SK-N-SH treated with all-trans-retinoic acid at 6 μM for 48 hours (cell line): Measurements from ENCODE around the gene TGIF1.

Experiments
- ESRRG ChIP-seq: fragments of 250-450 bp; sonication (Bioruptor Pico); IDR thresholded peaks from 2 replicates; pipeline ENCODE4 v1.6.1; 2021; ENCODE audit warnings: mild to moderate bottlenecking
- GLIS3 ChIP-seq: fragments of 250-450 bp; sonication (Bioruptor Pico); IDR thresholded peaks from 2 replicates; pipeline ENCODE4 v1.5.0; 2020; ENCODE audit warnings: mild to moderate bottlenecking, moderate library complexity
- RARB ChIP-seq: fragments of 250-450 bp; sonication (Bioruptor Pico); IDR thresholded peaks from 2 replicates; pipeline ENCODE4 v1.8.0; 2021; ENCODE audit warnings: mild to moderate bottlenecking, moderate library complexity
- TOX ChIP-seq: fragments of 250-450 bp; sonication (Bioruptor Pico); IDR thresholded peaks from 2 replicates; pipeline ENCODE4 v1.8.0; 2021; ENCODE audit warnings: mild to moderate bottlenecking, moderate library complexity, borderline replicate concordance
- ZFP3 ChIP-seq: fragments of 250-450 bp; sonication (Bioruptor Pico); IDR thresholded peaks from 2 replicates; pipeline ENCODE4 v1.5.0; 2020; ENCODE audit warnings: mild to moderate bottlenecking, moderate library complexity
- ZNF8 ChIP-seq: fragments of 450-650 bp; formaldehyde crosslinking; IDR thresholded peaks from 2 replicates; pipeline ENCODE4 v1.5.0; 2020; ENCODE audit warnings: mild to moderate bottlenecking, moderate library complexity
- TF ChIP-seq, protein P1 (sequence below): fragments of 250-450 bp; sonication (Bioruptor Pico); IDR thresholded peaks from 2 replicates; pipeline ENCODE4 v1.5.1; 2020; ENCODE audit warnings: low read depth, mild to moderate bottlenecking, moderate library complexity
- TF ChIP-seq, protein P2 (sequence below): fragments of 250-450 bp; sonication (Bioruptor Pico); IDR thresholded peaks from 2 replicates; pipeline ENCODE4 v1.5.1; 2021; ENCODE audit warnings: mild to moderate bottlenecking, moderate library complexity
- TF ChIP-seq, protein P3 (sequence below): fragments of 250-450 bp; sonication (Bioruptor Pico); IDR thresholded peaks from 2 replicates; pipeline ENCODE4 v1.5.0; 2020; ENCODE audit warnings: mild to moderate bottlenecking, moderate library complexity

DNA sequence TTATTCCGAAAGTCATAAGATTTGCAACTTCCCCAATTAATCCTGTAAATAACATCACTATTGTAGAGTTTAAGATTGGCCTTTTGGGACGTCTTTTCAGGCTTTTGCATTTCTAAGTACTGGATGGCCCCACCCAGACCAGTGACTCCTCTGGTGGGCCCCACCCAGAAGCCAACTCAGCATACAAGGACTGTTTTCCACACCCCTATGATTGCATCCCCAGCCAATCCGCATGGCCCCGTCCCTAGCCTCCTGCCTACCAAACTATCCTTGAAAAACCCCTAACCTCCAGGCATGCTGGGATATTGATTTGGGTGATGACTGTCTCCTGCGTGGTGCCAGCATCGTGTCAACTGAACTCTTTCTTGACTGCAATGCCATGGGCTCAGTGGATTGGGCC is 24.5 kb upstream of the TGIF1 start:
- TF ChIP-seq, protein P1, sequence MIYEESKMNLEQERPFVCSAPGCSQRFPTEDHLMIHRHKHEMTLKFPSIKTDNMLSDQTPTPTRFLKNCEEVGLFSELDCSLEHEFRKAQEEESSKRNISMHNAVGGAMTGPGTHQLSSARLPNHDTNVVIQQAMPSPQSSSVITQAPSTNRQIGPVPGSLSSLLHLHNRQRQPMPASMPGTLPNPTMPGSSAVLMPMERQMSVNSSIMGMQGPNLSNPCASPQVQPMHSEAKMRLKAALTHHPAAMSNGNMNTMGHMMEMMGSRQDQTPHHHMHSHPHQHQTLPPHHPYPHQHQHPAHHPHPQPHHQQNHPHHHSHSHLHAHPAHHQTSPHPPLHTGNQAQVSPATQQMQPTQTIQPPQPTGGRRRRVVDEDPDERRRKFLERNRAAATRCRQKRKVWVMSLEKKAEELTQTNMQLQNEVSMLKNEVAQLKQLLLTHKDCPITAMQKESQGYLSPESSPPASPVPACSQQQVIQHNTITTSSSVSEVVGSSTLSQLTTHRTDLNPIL (CRISPR knock-in tag), result no peak
- TF ChIP-seq, protein P2, sequence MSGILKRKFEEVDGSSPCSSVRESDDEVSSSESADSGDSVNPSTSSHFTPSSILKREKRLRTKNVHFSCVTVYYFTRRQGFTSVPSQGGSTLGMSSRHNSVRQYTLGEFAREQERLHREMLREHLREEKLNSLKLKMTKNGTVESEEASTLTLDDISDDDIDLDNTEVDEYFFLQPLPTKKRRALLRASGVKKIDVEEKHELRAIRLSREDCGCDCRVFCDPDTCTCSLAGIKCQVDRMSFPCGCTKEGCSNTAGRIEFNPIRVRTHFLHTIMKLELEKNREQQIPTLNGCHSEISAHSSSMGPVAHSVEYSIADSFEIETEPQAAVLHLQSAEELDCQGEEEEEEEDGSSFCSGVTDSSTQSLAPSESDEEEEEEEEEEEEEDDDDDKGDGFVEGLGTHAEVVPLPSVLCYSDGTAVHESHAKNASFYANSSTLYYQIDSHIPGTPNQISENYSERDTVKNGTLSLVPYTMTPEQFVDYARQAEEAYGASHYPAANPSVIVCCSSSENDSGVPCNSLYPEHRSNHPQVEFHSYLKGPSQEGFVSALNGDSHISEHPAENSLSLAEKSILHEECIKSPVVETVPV, result no peak
- no peak for TF ChIP-seq ZFP3 (CRISPR knock-in tag)
- TF ChIP-seq RARB (CRISPR knock-in tag), result no peak
- no peak for TF ChIP-seq GLIS3
- TF ChIP-seq, protein P3, sequence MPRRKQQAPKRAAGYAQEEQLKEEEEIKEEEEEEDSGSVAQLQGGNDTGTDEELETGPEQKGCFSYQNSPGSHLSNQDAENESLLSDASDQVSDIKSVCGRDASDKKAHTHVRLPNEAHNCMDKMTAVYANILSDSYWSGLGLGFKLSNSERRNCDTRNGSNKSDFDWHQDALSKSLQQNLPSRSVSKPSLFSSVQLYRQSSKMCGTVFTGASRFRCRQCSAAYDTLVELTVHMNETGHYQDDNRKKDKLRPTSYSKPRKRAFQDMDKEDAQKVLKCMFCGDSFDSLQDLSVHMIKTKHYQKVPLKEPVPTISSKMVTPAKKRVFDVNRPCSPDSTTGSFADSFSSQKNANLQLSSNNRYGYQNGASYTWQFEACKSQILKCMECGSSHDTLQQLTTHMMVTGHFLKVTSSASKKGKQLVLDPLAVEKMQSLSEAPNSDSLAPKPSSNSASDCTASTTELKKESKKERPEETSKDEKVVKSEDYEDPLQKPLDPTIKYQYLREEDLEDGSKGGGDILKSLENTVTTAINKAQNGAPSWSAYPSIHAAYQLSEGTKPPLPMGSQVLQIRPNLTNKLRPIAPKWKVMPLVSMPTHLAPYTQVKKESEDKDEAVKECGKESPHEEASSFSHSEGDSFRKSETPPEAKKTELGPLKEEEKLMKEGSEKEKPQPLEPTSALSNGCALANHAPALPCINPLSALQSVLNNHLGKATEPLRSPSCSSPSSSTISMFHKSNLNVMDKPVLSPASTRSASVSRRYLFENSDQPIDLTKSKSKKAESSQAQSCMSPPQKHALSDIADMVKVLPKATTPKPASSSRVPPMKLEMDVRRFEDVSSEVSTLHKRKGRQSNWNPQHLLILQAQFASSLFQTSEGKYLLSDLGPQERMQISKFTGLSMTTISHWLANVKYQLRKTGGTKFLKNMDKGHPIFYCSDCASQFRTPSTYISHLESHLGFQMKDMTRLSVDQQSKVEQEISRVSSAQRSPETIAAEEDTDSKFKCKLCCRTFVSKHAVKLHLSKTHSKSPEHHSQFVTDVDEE (CRISPR knock-in tag), result no peak
- TF ChIP-seq ESRRG, result no peak
- no peak for TF ChIP-seq TOX
- no peak for TF ChIP-seq ZNF8 (CRISPR knock-in tag)
